T-helper 1 cell treated with Interleukin-12 subunit alpha and Interleukin-12 subunit beta and Interleukin-4 antibody, amounts not matched to agents 30 μg/mL and 1 μg/mL, for 36 hours (primary cell): ENCODE data around the gene KAT7.
"Not testable (repeated sequence)": the region's sequence is repeated elsewhere in the genome, so short reads cannot be mapped to it uniquely, and the experiment has no call there.

ENCODE experiments used
- H3K27ac Mint-ChIP-seq: one replicate; pipeline ENCODE4 v1.8.0; 2021; ENCODE audit warnings: mild to moderate bottlenecking, mixed read lengths
- H3K27me3 Mint-ChIP-seq: one replicate; pipeline ENCODE4 v1.8.0; 2021; ENCODE audit warnings: low read depth, mixed read lengths
- H3K36me3 Mint-ChIP-seq: one replicate; pipeline ENCODE4 v1.8.0; 2021; ENCODE audit warnings: low read depth, mixed read lengths
- H3K4me1 Mint-ChIP-seq: one replicate; pipeline ENCODE4 v1.8.0; 2021; ENCODE audit warnings: low read depth, mixed read lengths
- H3K4me3 Mint-ChIP-seq: one replicate; pipeline ENCODE4 v1.8.0; 2021; ENCODE audit warnings: mild to moderate bottlenecking, moderate library complexity, mixed read lengths
- H3K9me3 Mint-ChIP-seq: one replicate; pipeline ENCODE4 v1.8.0; 2021; ENCODE audit warnings: mixed read lengths

The KAT7 gene

GRCh38 chr17:49755663-49756283, 32.7 kb upstream of the KAT7 start:
- no peak overlapping the region for H3K27ac Mint-ChIP-seq

GRCh38 chr17:49756323-49757150, 31.9 kb upstream of the KAT7 start:
- Mint-ChIP-seq H3K4me3 (no peak overlapping the region), H3K4me1 (peaks cover 58% of the 10 kb centered on the region), H3K27ac (no peak overlapping the region)

More at GRCh38 chr17:49755663-49756283, 32.7 kb upstream of the KAT7 start:
- no peaks in the 10 kb centered on the region for H3K9me3 Mint-ChIP-seq
- peaks cover 52% of the 10 kb centered on the region for H3K4me1 Mint-ChIP-seq
- no peak overlapping the region for H3K4me3 Mint-ChIP-seq
- H3K27me3 Mint-ChIP-seq = no peaks in the 10 kb centered on the region
- peaks cover 18% of the 10 kb centered on the region for H3K36me3 Mint-ChIP-seq

DNA sequence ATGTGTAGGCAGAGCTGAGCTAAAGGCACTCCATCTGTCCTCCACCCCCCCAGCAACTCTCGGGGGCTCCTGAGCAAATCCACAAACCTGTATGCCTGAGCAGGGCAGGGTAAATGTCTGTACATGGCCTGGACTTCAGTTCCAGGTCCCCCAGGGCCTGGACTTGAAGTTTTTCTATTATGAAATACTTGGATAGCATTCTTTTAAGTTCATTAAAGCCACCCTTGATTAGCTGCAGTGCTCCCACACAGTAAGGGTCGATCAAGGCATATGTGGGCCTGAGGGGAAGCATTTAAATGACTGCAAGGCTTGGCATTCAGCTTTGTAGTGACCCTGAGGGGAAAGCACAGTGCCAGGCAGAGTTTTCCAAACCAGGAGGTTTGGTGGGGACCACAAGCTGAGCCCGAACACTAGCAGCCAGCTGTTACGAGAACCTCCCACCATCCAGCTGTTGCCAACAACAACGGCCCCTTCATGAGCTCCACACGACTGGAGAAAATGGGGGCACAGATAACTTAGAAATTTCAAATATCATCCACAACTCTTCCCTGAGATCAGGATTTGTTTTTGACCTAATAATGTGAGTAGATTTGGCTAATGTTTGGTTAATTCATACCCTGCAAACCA, 31.2 kb upstream of the KAT7 start:
- H3K27me3 Mint-ChIP-seq = no peaks in the 10 kb centered on the region
- no peak overlapping the region for H3K27ac Mint-ChIP-seq
- H3K4me1 Mint-ChIP-seq = peaks cover 63% of the 10 kb centered on the region
- H3K4me3 Mint-ChIP-seq = no peak overlapping the region
- no peaks in the 10 kb centered on the region for H3K9me3 Mint-ChIP-seq
- H3K36me3 Mint-ChIP-seq = peaks cover 19% of the 10 kb centered on the region

More at GRCh38 chr17:49756323-49757150, 31.9 kb upstream of the KAT7 start:
- peaks cover 19% of the 10 kb centered on the region for H3K36me3 Mint-ChIP-seq
- no peaks in the 10 kb centered on the region for H3K27me3 Mint-ChIP-seq
- no peaks in the 10 kb centered on the region for H3K9me3 Mint-ChIP-seq

- not testable (repeated sequence) for H3K27me3 Mint-ChIP-seq, H3K9me3 Mint-ChIP-seq, H3K4me3 Mint-ChIP-seq, H3K27ac Mint-ChIP-seq
- peaks cover 67% of the 10 kb centered on the region for H3K4me1 Mint-ChIP-seq
- peaks cover 19% of the 10 kb centered on the region for H3K36me3 Mint-ChIP-seq
These were observed 29.9 kb upstream of the KAT7 start for GRCh38 chr17:49758464-49759010.

DNA sequence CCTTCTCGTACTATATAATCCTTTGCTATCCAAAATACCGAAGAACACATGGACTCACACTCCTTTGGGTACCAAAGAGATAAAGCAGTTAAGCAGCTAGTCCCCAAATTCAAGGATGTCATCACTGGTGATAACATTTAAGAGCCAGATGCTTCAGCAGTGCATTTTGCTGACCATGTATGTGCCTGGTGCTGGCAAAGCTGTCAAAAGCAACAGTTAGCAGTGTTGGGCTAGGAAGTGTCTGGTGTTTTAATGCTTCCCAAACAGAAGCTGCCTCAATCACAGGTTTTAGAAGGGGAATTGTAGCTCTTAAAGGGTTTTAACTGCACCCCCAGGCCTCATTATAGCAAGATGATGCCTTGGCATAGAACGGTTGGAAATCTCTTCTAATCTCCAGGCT, 29.3 kb upstream of the KAT7 start:
- H3K27me3 Mint-ChIP-seq = peaks cover 1% of the 10 kb centered on the region
- H3K4me3 Mint-ChIP-seq = no peak overlapping the region
- H3K9me3 Mint-ChIP-seq = no peaks in the 10 kb centered on the region
- H3K4me1 Mint-ChIP-seq = peaks cover 67% of the 10 kb centered on the region
- H3K36me3 Mint-ChIP-seq = peaks cover 19% of the 10 kb centered on the region
- H3K27ac Mint-ChIP-seq = no peak overlapping the region

- Mint-ChIP-seq H3K9me3 (no peaks in the 10 kb centered on the region), H3K4me1 (peaks cover 71% of the 10 kb centered on the region), H3K36me3 (peaks cover 18% of the 10 kb centered on the region), H3K27ac (peak overlapping the region; percentile 45), H3K4me3 (peak overlapping the region; percentile 13), H3K27me3 (peaks cover 8% of the 10 kb centered on the region)
These were observed 28.2 kb upstream of the KAT7 start for GRCh38 chr17:49760296-49760695.

GRCh38 chr17:49760932-49761558, 27.4 kb upstream of the KAT7 start:
- no peaks in the 10 kb centered on the region for H3K9me3 Mint-ChIP-seq
- H3K4me1 Mint-ChIP-seq = peaks cover 69% of the 10 kb centered on the region
- H3K27me3 Mint-ChIP-seq = peaks cover 15% of the 10 kb centered on the region
- peak overlapping the region; percentile 45 for H3K27ac Mint-ChIP-seq
- H3K36me3 Mint-ChIP-seq = peaks cover 16% of the 10 kb centered on the region
- H3K4me3 Mint-ChIP-seq = peak overlapping the region; percentile 95

DNA sequence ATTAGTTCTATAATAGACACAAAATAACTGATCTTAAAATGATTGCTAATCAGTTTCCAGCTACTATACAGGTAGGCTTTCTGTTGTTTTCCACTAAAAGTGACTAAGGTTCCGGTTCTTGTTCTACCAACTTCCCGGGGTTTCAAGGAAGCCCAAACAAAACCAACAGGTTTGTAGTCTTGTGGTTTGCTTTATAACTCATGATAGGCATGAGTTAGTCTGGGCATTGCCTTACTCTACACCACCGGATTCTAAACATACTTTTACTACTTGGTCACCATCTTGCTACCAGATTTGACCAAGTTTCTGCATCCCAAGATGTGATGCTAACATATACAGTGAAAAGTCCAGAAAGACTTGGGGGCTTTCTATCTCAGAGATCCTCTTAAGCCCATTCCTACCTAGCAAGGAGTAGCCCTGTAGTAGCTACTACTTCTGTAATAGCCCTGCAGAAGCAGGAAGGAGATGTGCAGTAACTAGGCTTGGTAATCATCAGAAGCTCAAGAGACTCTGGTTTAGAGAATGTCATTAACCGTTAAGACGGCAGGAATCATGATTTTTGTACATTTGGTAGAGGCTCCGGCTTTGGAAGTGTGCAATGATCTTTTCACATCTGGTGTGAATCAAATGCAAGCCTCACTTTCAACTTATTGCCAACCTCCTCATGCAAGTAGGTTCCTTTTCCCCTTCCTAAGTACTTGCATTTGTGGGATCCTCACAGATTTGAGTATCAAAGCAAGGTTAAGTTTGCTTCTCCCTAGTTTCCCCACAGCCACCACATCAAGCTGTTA, 26.1 kb upstream of the KAT7 start:
- H3K27ac Mint-ChIP-seq = peak overlapping the region; percentile 90
- H3K27me3 Mint-ChIP-seq = peaks cover 27% of the 10 kb centered on the region
- H3K4me1 Mint-ChIP-seq = peaks cover 60% of the 10 kb centered on the region
- H3K9me3 Mint-ChIP-seq = no peaks in the 10 kb centered on the region
- peaks cover 12% of the 10 kb centered on the region for H3K36me3 Mint-ChIP-seq
- peak overlapping the region; percentile 95 for H3K4me3 Mint-ChIP-seq

- peaks cover 34% of the 10 kb centered on the region for H3K27me3 Mint-ChIP-seq
- H3K36me3 Mint-ChIP-seq = peaks cover 6% of the 10 kb centered on the region
- peak within 1 kb of the TSS; percentile 90 for H3K27ac Mint-ChIP-seq
- peaks cover 51% of the 10 kb centered on the region for H3K4me1 Mint-ChIP-seq
- H3K9me3 Mint-ChIP-seq = no peaks in the 10 kb centered on the region
- peak within 1 kb of the TSS; percentile 95 for H3K4me3 Mint-ChIP-seq
These were observed 24.5 kb upstream of the KAT7 start, which contains the start of gene FAM117A for GRCh38 chr17:49763735-49764558. TSS of gene FAM117A (minus strand) at chr17:49764131. CDS start at chr17:49764087, 44 bp downstream.

GRCh38 chr17:49764559-49765180, 23.8 kb upstream of the KAT7 start:
- peak overlapping the region; percentile 78 for H3K4me3 Mint-ChIP-seq

DNA sequence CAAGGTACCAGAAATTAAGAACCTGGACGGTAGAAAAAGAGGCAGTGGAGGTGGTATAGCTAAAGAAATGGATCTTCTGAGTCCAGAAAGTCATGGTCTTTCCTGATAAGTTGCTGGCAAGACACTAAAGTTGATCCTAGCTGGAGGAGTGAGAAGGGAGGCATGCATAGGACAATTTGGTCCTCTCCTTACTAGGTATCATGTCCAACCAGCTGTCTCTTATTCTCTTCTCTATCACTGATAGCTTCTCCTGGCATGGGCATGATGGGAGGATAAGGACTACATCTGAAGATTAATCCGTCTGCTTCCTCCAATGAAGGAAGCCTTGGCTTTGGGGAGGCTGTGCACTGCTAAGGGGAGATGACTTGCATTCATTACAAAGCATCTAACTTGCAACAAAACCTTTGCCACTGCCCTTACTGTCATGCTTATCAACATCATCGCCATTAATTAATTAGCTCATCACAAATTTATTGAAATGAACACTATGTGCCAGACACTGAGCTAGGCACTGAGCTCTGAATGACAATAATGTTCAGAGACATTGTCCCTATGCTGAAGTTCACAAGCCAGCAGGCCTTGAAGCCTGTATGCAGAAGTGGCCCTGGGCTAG, 21.5 kb upstream of the KAT7 start:
- Mint-ChIP-seq H3K4me3 (no peak overlapping the region), H3K9me3 (no peaks in the 10 kb centered on the region), H3K4me1 (peaks cover 24% of the 10 kb centered on the region), H3K27me3 (peaks cover 40% of the 10 kb centered on the region), H3K36me3 (peaks cover 3% of the 10 kb centered on the region), H3K27ac (no peak overlapping the region)

More at GRCh38 chr17:49764559-49765180, 23.8 kb upstream of the KAT7 start:
- Mint-ChIP-seq H3K27ac (peak overlapping the region; percentile 49), H3K9me3 (no peaks in the 10 kb centered on the region), H3K36me3 (peaks cover 6% of the 10 kb centered on the region), H3K4me1 (peaks cover 45% of the 10 kb centered on the region), H3K27me3 (peaks cover 34% of the 10 kb centered on the region)

- no peak overlapping the region for H3K4me3 Mint-ChIP-seq
- H3K36me3 Mint-ChIP-seq = no peaks in the 10 kb centered on the region
- H3K27ac Mint-ChIP-seq = no peak overlapping the region
- H3K9me3 Mint-ChIP-seq = no peaks in the 10 kb centered on the region
- H3K4me1 Mint-ChIP-seq = peaks cover 13% of the 10 kb centered on the region
- H3K27me3 Mint-ChIP-seq = peaks cover 7% of the 10 kb centered on the region
These were observed 12.8 kb upstream of the KAT7 start for GRCh38 chr17:49775546-49776260.
